ENCODE results near the gene SLC6A1.
"Not testable (repeated sequence)": the region's sequence is repeated elsewhere in the genome, so short reads cannot be mapped to it uniquely, and the experiment has no call there.

Gene SLC6A1

DNA sequence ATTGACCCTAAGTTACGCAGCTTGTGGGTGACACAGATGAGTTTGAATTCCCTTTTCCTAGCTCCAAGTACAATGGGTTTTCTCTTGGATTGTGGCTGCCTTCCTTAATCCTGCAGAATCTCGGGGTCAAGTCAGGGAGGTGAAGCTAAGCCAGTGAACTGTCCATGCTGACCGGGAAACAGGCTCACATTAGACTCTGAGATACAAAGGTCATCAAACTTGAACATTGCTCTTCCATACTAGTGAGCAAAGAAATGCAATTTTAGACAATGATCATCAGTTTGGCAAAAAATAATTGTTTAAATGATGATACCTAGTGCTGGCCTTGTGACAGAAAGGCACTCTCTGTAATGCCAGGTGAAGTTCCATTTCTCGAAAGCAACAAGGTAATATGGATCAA lies 31.6 kb downstream of the SLC6A1 start:
- no peak for DNase-seq

DNA sequence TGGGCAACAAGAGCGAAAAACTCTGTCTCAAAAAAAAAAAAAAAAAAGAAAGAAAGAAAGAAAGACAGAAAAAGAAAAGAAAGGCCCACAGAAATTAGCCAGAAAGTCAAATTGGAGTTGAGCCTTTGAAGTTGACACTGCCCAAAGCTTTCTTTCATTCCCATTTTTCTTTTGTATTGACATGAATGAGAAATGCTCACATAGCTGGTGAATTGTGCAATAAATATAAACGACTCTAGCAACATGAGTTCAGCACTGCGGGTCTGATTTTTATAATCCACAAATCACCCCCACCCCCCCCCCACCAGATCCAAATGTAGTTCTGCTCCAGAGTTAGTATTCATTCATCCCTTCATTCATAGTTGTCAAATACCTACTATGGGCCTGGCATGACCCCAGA lies 37.4 kb downstream of the SLC6A1 start:
- DNase-seq, result no peak

DNA sequence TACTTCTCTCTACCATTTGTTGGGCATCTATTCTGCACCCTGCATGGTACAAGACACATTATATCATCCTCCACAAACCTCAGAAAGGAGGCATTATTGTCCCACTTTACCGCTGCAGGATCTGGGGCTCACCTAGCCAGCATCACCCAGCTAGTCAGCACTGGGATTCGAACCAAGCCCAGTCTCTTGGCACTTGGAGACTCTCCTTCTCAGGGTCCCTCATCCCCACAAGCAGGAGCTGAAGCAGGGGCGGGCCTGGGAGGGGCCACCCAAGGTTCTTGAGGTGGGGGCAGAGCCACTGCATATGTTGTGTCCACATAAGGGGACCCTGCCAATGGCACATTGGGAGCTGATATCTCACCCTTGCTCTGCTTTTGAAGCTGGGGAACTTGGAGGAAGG lies 41.3 kb downstream of the SLC6A1 start:
- no peak for DNase-seq

DNA sequence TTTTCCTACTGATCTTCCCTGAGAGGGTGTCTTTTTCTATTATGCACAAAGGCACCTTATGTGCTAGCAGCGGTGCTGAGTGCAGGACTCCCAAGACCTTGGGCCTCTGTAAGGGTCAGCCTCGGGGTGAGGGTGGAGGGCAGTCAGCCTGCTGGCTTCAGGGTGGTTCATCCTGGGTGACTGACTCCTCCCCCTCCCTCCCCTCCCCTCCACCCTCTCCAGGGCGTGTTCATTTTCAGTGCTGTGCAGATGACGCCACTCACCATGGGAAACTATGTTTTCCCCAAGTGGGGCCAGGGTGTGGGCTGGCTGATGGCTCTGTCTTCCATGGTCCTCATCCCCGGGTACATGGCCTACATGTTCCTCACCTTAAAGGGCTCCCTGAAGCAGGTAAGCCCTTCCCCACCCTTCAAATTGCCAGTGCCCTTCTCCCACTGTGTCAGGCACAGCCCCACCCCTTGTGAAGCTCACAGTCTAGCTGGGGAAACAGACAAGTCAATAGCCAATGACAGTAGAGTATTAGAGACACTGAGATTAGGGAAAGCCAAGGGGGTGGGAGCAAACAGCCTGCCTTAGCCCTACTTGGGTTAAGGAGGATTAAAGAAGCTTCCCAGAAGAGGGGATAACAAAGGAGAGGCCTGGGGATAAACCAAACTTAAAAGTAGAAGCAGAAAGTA lies 41.9 kb downstream of the SLC6A1 start:
- no peak for DNase-seq

DNA sequence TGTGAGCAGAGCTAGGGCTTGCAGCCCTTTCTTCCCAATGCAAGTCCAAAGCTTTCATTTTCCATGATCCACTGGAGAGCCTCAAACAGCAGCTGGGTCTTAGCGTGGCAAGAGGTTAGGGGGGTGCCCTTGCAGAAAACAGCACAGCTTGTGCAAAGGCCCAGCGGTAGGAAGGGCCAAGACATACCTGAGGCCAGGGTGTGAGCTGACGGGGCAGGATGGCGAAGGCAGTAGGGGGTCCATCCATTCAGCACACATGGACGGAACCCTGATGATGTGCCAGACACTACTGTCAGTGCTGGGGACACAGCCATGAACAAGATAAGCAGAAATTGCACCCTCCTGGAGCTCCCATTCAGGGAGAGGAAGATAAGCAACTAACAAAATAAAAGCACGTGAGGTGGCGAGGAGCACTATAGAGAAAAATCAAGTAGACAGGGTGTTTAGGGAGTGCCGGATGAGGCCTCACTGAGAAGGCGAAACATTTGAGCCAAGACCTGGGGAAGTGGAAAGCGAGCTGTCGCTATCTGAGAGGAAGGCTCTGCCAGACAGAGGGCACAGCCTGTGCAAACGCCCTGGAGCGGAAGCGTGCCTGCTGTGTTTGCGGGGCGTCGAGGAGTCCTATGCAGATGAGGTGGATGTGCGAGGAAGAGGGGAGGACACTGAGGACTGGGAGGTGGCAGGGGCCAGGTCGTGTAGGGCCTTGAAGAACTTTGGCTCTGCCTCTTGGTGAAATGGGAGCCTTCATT lies 43.4 kb downstream of the SLC6A1 start:
- no peak for DNase-seq

DNA sequence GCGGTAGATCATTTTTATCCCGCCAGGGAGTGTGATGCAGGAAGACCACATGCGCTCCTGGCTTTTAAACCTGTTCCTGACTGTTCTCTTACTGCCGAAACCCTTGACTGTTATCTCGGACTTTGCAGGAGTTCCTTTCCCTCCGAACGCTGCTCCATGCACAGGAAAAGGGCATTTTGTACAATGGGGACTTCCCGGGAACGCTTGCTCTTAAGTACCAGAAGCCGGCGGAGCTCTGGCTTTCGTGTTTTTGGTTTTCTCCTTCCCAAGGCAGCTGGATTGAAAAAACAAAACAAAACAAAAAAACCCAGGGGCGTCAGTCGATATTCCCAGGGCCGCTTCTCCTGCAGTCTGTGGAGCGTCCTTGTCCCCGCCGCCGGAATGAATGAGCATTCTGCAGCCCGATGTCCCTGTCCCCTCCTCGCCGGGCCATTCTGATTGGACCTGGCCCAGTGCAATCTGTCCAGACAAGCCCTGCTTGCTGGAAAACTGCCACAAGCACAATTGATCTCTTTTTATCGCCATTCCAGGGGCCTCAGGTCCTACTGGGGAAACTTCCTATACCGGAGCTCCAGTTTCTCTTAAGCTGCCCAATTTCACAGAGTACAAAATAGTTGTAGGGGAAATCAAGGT lies 44.8 kb downstream of the SLC6A1 start:
- DNase-seq, result no peak

DNA sequence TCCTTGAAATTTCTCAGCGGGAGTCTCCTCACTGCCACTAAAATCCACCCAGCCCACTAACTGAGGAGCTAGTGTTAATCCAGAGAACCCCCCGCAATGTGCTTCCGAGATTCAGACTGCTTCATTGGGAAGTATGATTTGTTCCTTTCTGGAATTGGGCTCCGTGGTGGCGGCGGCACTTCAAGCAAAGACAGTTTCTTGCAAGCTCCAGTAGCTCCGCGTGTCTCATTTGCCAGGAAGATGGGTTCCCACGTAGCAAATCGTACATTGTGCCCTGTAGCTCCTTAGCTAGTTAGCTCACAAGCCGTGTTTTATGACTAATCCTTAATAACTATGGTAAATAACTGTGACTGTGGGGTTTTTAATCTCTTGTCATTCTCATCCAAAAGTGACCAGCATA lies 45.4 kb downstream of the SLC6A1 start:
- DNase-seq, result no peak

DNA sequence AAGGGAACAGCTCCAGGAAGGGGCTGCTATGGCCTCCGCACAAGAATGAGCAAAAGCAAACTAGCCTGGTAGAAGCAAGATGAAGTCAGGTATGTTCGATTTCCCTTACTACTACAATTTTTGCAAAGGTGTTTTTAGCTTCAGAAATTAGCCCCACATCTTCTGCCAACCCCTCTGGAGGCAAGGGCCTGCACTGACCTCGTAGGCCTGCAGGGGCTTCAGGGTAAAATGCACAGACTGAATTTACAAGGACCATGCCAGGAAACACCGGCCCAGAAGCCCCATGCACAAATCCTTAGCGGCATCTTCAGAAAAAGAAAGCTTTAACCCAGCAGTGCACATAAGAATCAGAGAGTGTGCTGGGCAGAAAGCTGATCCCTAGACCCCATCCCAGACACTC lies 53.0 kb downstream of the SLC6A1 start:
- DNase-seq, result no peak

DNA sequence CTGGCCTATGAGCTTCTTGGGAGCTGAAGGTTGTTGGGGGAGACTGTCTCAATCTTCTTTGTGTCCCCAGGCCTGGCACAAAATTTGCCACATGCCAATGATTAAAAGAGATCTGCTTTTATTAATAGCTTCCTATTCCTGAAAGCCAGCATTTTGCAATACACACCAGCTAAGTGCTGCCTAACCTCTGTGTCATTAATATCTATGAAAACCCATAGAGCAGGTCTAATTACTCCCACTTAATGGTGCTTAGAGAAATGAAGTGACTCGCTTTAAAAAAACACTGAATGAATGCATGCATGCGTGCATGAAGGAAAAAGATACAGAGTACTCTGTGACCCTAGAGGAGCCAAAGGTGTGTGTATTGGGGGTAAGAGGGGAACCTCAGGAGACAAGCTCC lies 55.0 kb downstream of the SLC6A1 start:
- no peak for DNase-seq

DNA sequence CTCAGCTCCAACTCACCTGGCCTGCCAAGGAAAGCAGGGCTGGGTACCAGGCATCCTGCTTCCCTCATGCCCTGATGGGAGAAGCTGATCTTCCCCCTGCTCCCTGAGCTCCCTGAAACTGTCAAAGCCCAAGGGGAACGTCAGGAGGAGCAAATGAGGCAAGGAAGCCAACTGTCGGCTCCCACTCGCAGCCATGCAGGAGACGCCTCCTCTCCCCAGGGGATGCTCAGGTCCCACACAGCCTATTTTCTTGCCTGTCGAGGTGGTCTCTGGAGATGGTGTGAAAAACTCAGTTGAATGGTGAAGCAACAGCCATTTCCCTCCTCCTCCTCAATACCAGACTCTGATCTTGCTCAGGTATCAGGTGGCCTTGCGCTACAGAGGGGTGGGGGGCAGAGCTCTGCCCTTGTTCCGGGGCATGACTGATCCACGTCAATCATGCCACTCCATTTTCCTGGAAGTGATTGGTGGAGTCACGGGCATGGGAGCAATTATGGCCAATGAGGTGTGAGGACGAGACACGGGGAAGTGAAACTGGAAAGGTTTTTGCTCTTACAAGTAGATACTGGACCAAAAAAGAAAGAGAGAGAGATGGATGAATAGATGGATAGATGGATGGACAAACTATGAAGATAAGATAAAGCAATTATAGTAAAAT lies 58.2 kb downstream of the SLC6A1 start:
- no peak for DNase-seq

DNA sequence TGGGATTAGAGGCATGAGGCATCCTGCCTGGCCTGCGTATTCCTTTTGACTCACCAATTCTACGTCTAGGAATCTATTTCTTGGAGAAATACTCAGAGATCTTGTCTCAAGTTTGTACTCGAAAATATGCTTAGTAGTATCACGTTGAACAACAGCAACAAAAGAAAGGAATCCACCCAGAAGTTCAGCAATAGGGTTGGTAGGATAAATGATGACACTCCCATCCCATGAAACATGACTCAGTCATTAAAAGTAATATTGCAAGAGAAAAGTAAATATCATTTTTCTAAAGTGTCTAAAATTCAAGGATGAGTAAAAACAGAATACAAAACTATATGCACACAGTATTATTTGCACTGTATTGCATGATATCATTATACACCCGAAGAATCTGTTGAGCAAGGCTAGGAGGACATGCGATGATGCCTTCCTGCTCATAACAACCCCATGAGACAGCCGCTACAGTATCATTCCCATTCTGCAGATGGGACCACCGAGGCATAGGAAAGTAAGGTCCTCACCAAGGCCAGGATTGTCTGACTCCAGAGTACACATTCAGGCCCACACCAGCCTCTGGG lies 61.5 kb downstream of the SLC6A1 start:
- no peak for DNase-seq

DNA sequence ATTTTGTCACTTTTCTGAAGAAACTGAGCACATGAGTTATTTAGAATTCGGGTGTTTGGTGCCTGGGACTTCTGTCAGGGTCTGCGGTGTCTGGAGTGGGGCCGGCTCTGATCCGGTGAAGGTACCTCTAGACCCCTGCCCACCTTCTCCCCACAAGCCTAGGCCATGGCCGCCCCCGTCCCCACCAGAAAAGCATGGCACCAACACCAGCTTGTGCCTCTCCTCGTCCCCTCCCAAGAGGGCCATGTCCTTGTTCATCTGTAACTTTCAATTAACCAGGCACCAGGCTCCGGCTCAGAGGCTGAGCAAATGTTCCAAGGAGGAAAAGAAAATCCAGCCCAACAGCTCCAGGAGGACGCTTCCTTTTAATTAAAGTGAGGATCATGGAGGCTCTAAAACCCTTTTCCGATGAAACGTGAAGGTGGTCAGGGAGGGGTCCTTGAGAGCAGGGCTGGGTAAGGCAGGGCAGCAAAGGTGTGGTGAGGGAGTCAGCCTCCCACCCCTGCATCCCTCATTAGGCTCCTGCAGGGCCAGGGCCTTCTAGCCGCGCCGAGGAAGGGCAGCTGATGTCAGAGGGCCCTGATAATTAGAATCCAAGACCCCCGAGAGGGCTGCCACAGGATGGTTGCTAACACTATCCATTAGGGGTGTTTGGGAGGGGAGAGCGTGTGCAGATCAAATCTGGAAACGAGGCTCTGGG lies 62.3 kb downstream of the SLC6A1 start:
- no peak for DNase-seq

DNA sequence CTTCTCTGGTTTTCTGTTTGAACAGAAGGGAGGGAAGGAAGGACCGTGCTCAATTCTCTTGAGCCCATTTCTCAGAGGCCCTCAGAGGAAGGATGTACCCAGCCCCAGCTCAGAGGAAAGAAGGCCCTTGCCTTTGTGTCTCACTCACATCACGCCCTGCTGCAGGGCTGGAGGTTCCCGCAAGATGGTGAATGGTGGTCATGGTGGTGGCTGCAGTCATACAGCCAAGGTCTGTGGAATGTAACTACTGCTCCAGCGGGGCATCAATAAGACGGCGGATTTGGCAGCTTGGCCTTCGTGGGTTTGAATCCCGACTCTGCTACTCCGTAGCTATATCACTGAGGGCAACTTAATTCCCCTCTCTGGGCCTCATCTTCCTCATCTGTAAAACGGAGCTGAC lies 62.9 kb downstream of the SLC6A1 start:
- no peak for DNase-seq

DNA sequence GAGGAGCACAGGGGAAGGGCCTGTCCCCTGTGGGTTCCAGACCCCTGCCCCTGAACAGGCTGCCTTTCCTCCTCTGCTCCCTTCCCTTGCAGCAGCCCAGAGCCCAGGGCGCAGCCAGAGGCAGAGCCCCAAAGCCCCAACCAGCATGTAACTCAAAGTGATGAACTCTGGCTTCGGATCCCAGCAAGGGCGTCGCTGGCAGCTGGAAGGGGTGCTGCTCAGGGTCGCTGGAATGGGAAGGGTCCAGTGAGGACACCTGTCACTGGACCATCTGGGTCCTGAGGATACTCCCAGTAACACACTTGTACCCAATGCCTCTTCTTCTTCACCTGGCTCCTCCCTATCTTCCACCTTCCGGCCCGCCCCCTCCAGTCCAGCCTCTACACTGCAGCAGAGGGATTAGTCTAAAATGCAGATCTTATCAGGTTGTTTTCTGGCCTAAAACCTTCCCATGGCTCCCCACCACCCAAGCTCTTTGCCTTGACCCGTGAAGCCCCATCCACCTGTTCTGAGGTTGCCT lies 64.0 kb downstream of the SLC6A1 start:
- no peak for DNase-seq

DNA sequence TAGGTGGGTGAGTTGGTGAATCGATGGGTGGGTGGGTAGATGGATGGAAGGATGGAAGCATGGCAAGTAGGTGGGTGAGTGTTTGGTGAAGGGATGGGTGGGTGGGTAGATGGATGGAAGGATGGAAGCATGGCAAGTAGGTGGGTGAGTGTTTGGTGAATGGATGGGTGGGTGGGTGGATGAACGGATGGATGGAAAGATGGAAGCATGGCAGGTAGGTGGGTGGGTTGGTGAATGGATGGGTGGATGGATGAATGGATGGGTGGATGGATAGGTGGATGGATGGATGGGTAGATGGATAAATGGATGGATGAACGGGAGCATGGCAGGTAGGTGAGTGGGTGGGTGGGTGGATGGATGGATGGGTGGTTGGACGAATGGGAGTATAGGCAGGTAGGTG lies 65.1 kb downstream of the SLC6A1 start:
- DNase-seq, result no peak

DNA sequence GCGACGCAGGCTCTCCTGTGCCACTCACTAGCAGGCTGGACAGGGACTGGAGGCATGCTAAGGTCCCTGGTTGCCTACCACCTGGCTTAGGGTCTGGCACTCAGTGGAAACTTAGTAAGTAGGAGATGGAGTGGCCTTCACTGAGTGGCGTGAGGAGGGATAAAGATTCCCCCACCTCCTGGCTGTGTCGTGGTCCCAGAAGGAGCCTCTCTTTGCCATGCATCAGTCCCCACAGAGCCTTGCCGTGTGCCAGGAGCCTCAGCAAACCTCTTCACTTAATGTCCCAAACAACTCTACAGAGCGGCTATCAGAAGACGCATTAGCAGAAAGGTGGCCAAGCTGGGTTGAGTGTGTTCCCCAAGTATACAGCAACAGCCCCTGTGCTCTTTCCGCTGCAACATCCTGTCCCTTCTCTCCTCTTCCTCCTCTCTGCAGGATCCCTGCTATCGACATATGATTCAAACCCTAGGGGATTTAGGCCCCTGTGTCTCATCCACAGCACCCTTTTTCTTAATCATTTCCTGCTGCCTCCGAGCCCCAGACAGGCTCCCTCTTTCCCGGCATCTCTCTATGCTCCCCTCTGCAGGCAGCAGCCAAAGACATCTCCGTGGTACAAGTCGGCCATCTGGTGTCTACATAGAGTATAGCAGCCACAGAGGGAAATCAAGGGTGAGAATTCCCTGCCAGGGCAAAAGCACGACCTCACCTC lies 66.7 kb downstream of the SLC6A1 start:
- DNase-seq, result peak; percentile 21

DNA sequence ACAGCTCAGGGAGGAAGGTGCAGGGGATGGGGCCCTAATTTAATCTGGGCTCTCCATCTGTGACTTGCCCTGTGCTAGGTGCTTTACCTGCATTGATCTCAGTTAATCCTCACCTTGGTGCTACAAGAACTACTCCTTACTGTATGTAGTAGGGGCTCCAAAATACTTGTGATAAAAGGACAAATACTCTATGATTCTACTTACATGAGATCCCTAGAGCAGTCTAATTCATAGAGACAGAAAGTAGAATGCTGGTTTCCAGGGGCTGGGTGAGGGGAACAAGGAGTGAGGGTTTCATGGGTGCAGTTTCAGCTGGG lies 67.2 kb downstream of the SLC6A1 start:
- no peak for DNase-seq

DNA sequence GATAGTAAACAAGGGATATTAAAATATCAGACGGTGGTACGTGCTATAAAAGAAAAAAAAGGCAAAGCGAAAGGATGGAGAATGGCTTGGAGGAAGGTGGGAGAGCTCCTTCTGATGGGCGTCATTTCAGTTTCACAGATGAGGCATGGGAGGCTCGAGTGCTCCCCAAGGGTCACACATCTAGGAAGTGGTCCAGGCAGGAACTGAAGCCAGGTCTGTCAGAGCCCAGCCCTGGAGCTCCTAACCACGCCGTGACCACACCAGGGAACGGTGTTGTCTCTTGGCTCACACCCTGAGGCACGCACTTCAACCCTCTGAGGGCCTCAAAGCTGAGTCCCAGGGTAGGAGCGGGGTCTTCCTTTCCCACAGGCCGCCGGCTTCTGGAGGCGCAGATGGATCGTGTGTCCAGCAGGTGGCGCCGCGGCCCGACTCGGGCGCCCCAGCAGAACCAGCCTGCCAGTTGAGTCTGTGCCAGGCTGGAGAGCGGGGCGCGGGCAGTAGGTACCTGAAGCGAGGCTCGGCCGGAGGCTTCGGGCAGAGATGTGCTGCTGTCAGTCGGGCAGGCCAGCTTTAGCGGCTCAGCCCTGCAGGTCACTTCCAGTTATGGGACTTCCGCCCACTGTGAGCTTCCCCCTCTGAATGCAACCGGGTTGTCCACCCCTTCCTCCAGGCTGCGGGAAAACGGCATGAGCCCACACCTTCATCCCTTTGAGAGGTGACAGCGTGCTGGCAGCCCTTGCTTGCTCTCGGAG lies 68.1 kb downstream of the SLC6A1 start:
- DNase-seq, result peak; percentile 56

DNA sequence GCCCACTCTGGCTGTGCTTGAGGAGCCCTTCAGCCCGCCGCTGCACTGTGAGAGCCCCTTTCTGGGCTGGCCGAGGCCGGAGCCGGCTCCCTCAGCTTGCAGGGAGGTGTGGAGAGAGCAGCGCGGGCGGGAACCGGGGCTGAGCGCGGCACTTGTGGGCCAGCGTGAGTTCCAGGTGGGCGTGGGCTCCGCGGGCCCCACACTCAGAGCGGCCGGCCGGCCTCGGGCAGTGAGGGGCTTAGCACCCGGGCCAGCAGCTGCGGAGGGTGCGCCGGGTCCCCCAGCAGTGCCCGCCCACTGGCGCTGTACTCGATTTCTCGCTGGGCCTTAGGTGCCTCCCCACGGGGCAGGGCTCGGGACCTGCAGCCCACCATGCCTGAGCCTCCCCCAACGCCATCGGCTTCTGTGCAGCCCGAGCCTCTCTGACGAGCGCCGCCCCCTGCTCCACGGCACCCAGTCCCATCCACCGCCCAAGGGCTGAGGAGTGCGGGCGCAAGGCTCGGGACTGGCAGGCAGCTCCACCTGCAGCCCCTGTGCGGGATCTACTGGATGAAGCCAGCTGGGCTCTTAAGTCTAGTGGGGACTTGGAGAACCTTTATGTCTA lies 68.8 kb downstream of the SLC6A1 start:
- DNase-seq, result not testable (repeated sequence)

DNA sequence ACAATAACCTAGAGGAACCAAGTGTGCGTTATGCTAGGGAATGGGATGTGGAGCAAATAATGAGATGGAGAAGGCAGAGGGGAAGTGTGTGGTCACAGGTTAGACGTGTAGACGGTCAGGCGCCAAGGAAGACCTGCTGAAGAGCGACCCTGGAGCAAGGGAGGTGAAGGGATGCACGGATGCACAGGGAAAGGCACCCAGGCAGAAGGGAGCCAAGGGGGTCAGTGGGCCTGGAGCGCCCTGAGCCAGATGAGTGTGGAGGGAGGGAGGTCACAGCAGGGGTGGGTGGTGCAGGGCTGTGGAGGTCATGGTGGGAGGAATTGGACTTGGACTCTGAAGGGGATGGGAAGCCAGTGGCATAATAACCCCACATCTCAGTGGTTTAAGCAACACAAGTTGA lies 70.2 kb downstream of the SLC6A1 start:
- DNase-seq, result no peak
